HEK293 (cell line): Measurements from ENCODE around the gene HARS2.

Experiments
- ATF2 ChIP-seq: fragments of 450-650 bp; formaldehyde crosslinking; IDR thresholded peaks from 2 replicates; pipeline ENCODE4 v1.5.1; 2016; ENCODE audit warnings: missing biosample characterization, missing genetic modification characterization, low read depth
- HOXD13 ChIP-seq: sonication (generic); formaldehyde crosslinking; IDR thresholded peaks from 2 replicates; pipeline ENCODE4 v1.8.0; 2022; ENCODE audit warnings: missing genetic modification reagents, borderline replicate concordance
- INSM2 ChIP-seq: fragments of 450-650 bp; formaldehyde crosslinking; IDR thresholded peaks from 2 replicates; pipeline ENCODE4 v1.5.1; 2016; ENCODE audit warnings: missing biosample characterization, missing genetic modification characterization
- KLF9 ChIP-seq: fragments of 450-650 bp; formaldehyde crosslinking; IDR thresholded peaks from 2 replicates; pipeline ENCODE4 v1.5.1; 2016; ENCODE audit warnings: missing biosample characterization, missing genetic modification characterization, low read depth
- MEIS1 ChIP-seq: sonication (generic); formaldehyde crosslinking; IDR thresholded peaks from 2 replicates; pipeline ENCODE4 v1.8.1; 2022; ENCODE audit warnings: missing genetic modification reagents, mild to moderate bottlenecking, borderline replicate concordance
- PATZ1 ChIP-seq: fragments of 450-650 bp; formaldehyde crosslinking; IDR thresholded peaks from 2 replicates; pipeline ENCODE4 v1.5.1; 2016; ENCODE audit warnings: missing biosample characterization, missing genetic modification characterization
- PRDM2 ChIP-seq: fragments of 450-650 bp; formaldehyde crosslinking; IDR thresholded peaks from 2 replicates; pipeline ENCODE4 v1.5.1; 2016; ENCODE audit warnings: missing biosample characterization, missing genetic modification characterization, borderline replicate concordance
- ZBTB11 ChIP-seq: fragments of 450-650 bp; formaldehyde crosslinking; conservative IDR thresholded peaks from 2 replicates; pipeline ENCODE4 v1.5.1; 2016; ENCODE audit warnings: low read depth, missing biosample characterization, missing genetic modification characterization
- ZFHX2 ChIP-seq: fragments of 450-650 bp; formaldehyde crosslinking; conservative IDR thresholded peaks from 2 replicates; pipeline ENCODE4 v1.5.1; 2016; ENCODE audit warnings: missing biosample characterization, missing genetic modification characterization
- ZFP3 ChIP-seq: fragments of 450-650 bp; formaldehyde crosslinking; IDR thresholded peaks from 2 replicates; pipeline ENCODE4 v1.5.1; 2016; ENCODE audit warnings: low read depth, missing biosample characterization, missing genetic modification characterization
- ZNF114 ChIP-seq: fragments of 450-650 bp; formaldehyde crosslinking; IDR thresholded peaks from 2 replicates; pipeline ENCODE4 v1.5.0; 2017; ENCODE audit warnings: missing biosample characterization, missing genetic modification characterization
- ZNF23 ChIP-seq: fragments of 450-650 bp; formaldehyde crosslinking; IDR thresholded peaks from 2 replicates; pipeline ENCODE4 v1.5.1; 2016; ENCODE audit warnings: missing biosample characterization, missing genetic modification characterization, borderline replicate concordance
- ZNF302 ChIP-seq: fragments of 450-650 bp; formaldehyde crosslinking; IDR thresholded peaks from 2 replicates; pipeline ENCODE4 v1.5.1; 2016; ENCODE audit warnings: missing biosample characterization, missing genetic modification characterization, low read depth
- ZNF311 ChIP-seq: fragments of 450-650 bp; formaldehyde crosslinking; IDR thresholded peaks from 2 replicates; pipeline ENCODE4 v1.5.1; 2017; ENCODE audit warnings: missing biosample characterization, missing genetic modification characterization, borderline replicate concordance
- ZNF529 ChIP-seq: fragments of 450-650 bp; formaldehyde crosslinking; IDR thresholded peaks from 2 replicates; pipeline ENCODE4 v1.5.1; 2017; ENCODE audit warnings: missing genetic modification characterization, missing biosample characterization; ENCODE audit not compliant: insufficient replicate concordance
- ZNF544 ChIP-seq: fragments of 450-650 bp; formaldehyde crosslinking; IDR thresholded peaks from 2 replicates; pipeline ENCODE4 v1.5.0; 2017; ENCODE audit warnings: missing biosample characterization, missing genetic modification characterization
- ZNF549 ChIP-seq: fragments of 450-650 bp; IDR thresholded peaks from 2 replicates; pipeline ENCODE4 v1.5.1; 2018; ENCODE audit warnings: missing biosample characterization, missing genetic modification characterization, mild to moderate bottlenecking, inconsistent platforms, moderate library complexity
- ZNF585B ChIP-seq: fragments of 450-650 bp; formaldehyde crosslinking; IDR thresholded peaks from 2 replicates; pipeline ENCODE4 v1.5.1; 2016; ENCODE audit warnings: missing biosample characterization, missing genetic modification characterization
- ZNF639 ChIP-seq: fragments of 450-650 bp; formaldehyde crosslinking; IDR thresholded peaks from 2 replicates; pipeline ENCODE4 v1.5.1; 2016; ENCODE audit warnings: missing biosample characterization, missing genetic modification characterization
- ZNF654 ChIP-seq: fragments of 450-650 bp; formaldehyde crosslinking; IDR thresholded peaks from 2 replicates; pipeline ENCODE4 v1.5.1; 2016; ENCODE audit warnings: low read depth, missing biosample characterization, missing genetic modification characterization
- ZNF658 ChIP-seq: fragments of 450-650 bp; formaldehyde crosslinking; IDR thresholded peaks from 2 replicates; pipeline ENCODE4; 2016; ENCODE audit warnings: missing biosample characterization, missing genetic modification characterization
- ZSCAN23 ChIP-seq: fragments of 450-650 bp; formaldehyde crosslinking; IDR thresholded peaks from 2 replicates; pipeline ENCODE4 v1.5.1; 2016; ENCODE audit warnings: missing biosample characterization, missing genetic modification characterization
- ZXDB ChIP-seq: fragments of 450-650 bp; formaldehyde crosslinking; IDR thresholded peaks from 2 replicates; pipeline ENCODE4 v1.5.1; 2016; ENCODE audit warnings: missing biosample characterization, missing genetic modification characterization

The HARS2 gene

GRCh38 chr5:140710899-140711552 lies 19.8 kb downstream of the HARS2 start (continued):
- TF ChIP-seq ZNF585B (tag by site-specific recombination) (no peak), ZSCAN23 (tag by site-specific recombination) (peak; percentile 87; the same call in 1 of the 2 replicates), ZNF23 (tag by site-specific recombination) (no peak), HOXD13 (no peak), ZXDB (0 out of 2 replicates have a peak, but pooled peaks have one; percentile 71), ZFHX2 (tag by site-specific recombination) (peak; percentile 76), ZBTB11 (tag by site-specific recombination) (no peak; the same call in 1 of the 2 replicates), ZNF654 (tag by site-specific recombination) (0 out of 2 replicates have a peak, but pooled peaks have one; percentile 2), ZNF529 (tag by site-specific recombination) (no peak), ZNF311 (tag by site-specific recombination) (no peak), MEIS1 (CRISPR knock-in tag) (no peak), ZNF658 (tag by site-specific recombination) (no peak), ZNF549 (no peak), INSM2 (peak; percentile 54; the same call in 1 of the 2 replicates), KLF9 (peak; percentile 92), ATF2 (peak; percentile 83), ZNF544 (no peak), ZFP3 (tag by site-specific recombination) (no peak), ZNF302 (tag by site-specific recombination) (no peak), ZNF639 (tag by site-specific recombination) (peak; percentile 87), PRDM2 (tag by site-specific recombination) (no peak), PATZ1 (tag by site-specific recombination) (peak; percentile 95), ZNF114 (no peak)
